Measurements from ENCODE around the gene KCNH2.

DNA sequence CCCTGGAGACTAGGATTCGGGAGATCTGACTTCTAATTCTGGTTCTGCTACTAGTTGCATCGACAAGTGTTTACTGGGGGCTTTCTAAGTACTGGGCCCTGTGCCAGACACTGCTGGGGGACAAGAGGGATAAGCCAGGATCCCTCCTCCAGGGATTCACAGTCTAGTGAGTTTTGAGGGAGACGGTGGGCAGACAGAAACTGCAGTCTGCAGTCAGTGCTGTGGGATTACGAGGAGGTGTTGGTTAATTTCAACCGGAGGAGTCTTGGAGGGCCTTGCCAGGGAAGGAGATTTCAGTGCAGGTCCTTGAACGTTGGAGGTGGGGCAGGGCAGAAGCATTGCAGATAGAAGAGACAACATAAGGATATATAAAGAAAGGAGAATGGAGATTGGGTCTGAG is 3.5 kb upstream of the KCNH2 start:
- TF ChIP-seq, protein P1, sequence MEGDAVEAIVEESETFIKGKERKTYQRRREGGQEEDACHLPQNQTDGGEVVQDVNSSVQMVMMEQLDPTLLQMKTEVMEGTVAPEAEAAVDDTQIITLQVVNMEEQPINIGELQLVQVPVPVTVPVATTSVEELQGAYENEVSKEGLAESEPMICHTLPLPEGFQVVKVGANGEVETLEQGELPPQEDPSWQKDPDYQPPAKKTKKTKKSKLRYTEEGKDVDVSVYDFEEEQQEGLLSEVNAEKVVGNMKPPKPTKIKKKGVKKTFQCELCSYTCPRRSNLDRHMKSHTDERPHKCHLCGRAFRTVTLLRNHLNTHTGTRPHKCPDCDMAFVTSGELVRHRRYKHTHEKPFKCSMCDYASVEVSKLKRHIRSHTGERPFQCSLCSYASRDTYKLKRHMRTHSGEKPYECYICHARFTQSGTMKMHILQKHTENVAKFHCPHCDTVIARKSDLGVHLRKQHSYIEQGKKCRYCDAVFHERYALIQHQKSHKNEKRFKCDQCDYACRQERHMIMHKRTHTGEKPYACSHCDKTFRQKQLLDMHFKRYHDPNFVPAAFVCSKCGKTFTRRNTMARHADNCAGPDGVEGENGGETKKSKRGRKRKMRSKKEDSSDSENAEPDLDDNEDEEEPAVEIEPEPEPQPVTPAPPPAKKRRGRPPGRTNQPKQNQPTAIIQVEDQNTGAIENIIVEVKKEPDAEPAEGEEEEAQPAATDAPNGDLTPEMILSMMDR (IDR thresholded peaks at IDR 0.05): no peak
- TF ChIP-seq POLR2A (IDR thresholded peaks at IDR 0.05) (no peak), POLR2AphosphoS5 (IDR thresholded peaks at IDR 0.05) (no peak)
